Neural cell (in vitro differentiated cells): ENCODE results near the gene ERG28. TPM values are rescaled to one million over a fixed set of nuclear protein-coding genes. Genes with fewer than 3 reads are reported as not detected.

Source experiments
- H2AFZ ChIP-seq: fragments of 200-600, 300-800 bp; sonication (generic), shearing (Covaris generic); 2 replicates; pipeline ENCODE4 v1.6.0; 2014; ENCODE audit warnings: low read depth, mild to moderate bottlenecking, antibody characterized with exemption, low read length, moderate library complexity
- H3F3A ChIP-seq: fragments of 200-600 bp; shearing (Covaris generic); 2 replicates; pipeline ENCODE4 v1.6.1; 2016; ENCODE audit warnings: mild to moderate bottlenecking, moderate library complexity, mixed read lengths, antibody characterized with exemption, low read length; ENCODE audit not compliant: insufficient read depth, poor library complexity, severe bottlenecking
- H3K27ac ChIP-seq: fragments of 200-600, 300-800 bp; sonication (generic), shearing (Covaris generic); 2 replicates; pipeline ENCODE4 v1.5.1; 2014; ENCODE audit warnings: mild to moderate bottlenecking, low read length, moderate library complexity
- H3K27me3 ChIP-seq: fragments of 300-800, 200-600 bp; sonication (generic), shearing (Covaris generic); 2 replicates; pipeline ENCODE4 v1.6.0; 2014; ENCODE audit warnings: mild to moderate bottlenecking, low read depth, low read length, moderate library complexity; ENCODE audit not compliant: insufficient read depth
- H3K36me3 ChIP-seq: fragments of 300-800, 200-600 bp; sonication (generic), shearing (Covaris generic); 2 replicates; pipeline ENCODE4 v1.5.1; 2014; ENCODE audit warnings: mild to moderate bottlenecking, antibody characterized with exemption, low read length, moderate library complexity; ENCODE audit not compliant: insufficient read depth
- H3K4me2 ChIP-seq: fragments of 300-800, 200-600 bp; sonication (generic), shearing (Covaris generic); 2 replicates; pipeline ENCODE4 v1.6.0; 2014; ENCODE audit warnings: mild to moderate bottlenecking, low read length
- H3K4me3 ChIP-seq: fragments of 300-800, 200-600 bp; sonication (generic), shearing (Covaris generic); 2 replicates; pipeline ENCODE4 v1.5.1; 2014; ENCODE audit warnings: mild to moderate bottlenecking, low read length, moderate library complexity
- H3K79me2 ChIP-seq: fragments of 200-600 bp; shearing (Covaris generic); replicated peaks from 2 replicates; pipeline ENCODE4 v1.6.0; 2014; ENCODE audit warnings: mild to moderate bottlenecking, low read length, moderate library complexity; ENCODE audit not compliant: insufficient read depth
- H3K9ac ChIP-seq: fragments of 300-800, 200-600 bp; sonication (generic), shearing (Covaris generic); 2 replicates; pipeline ENCODE4 v1.6.1; 2016; ENCODE audit warnings: mild to moderate bottlenecking, low read length, mixed read lengths
- H3K9me2 ChIP-seq: fragments of 200-600 bp; shearing (Covaris generic); 2 replicates; pipeline ENCODE4 v1.6.1; 2016; ENCODE audit warnings: mild to moderate bottlenecking, low read length, mixed read lengths; ENCODE audit not compliant: insufficient read depth
- H3K9me3 ChIP-seq: fragments of 200-600, 300-800 bp; sonication (generic), shearing (Covaris generic); 2 replicates; pipeline ENCODE4 v1.6.1; 2016; ENCODE audit warnings: mild to moderate bottlenecking, mixed run types, low read length, moderate library complexity, mixed read lengths
- H4K20me1 ChIP-seq: fragments of 200-600 bp; shearing (Covaris generic); 2 replicates; pipeline ENCODE4 v1.6.1; 2016; ENCODE audit warnings: mild to moderate bottlenecking, mixed run types; ENCODE audit not compliant: insufficient read depth
- EP300 ChIP-seq: fragments of 450-650 bp; conservative IDR thresholded peaks from 2 replicates; pipeline ENCODE4 v1.6.1; 2014; ENCODE audit warnings: antibody characterized with exemption, mild to moderate bottlenecking, moderate library complexity; ENCODE audit not compliant: poor library complexity, severe bottlenecking
- EZH2 ChIP-seq: fragments of 200-600, 300-800 bp; shearing (Covaris generic), sonication (generic); IDR thresholded peaks from 2 replicates; pipeline ENCODE4 v1.6.1; 2014; ENCODE audit warnings: antibody characterized with exemption, low read length, borderline replicate concordance, mild to moderate bottlenecking; ENCODE audit not compliant: insufficient read depth, poor library complexity, severe bottlenecking
- MXI1 ChIP-seq: fragments of 450-650 bp; conservative IDR thresholded peaks from 2 replicates; pipeline ENCODE4 v1.6.1; 2014; ENCODE audit warnings: antibody characterized with exemption, mild to moderate bottlenecking; ENCODE audit not compliant: poor library complexity, severe bottlenecking
- POLR2AphosphoS5 ChIP-seq: IDR thresholded peaks from 2 replicates; pipeline ENCODE4 v1.6.1; 2012
- RAD21 ChIP-seq: fragments of 450-650 bp; conservative IDR thresholded peaks from 2 replicates; pipeline ENCODE4 v1.6.1; 2014; ENCODE audit warnings: antibody characterized with exemption, mild to moderate bottlenecking, moderate library complexity
- SMC3 ChIP-seq: fragments of 450-650 bp; conservative IDR thresholded peaks from 2 replicates; pipeline ENCODE4 v1.6.1; 2014; ENCODE audit warnings: antibody characterized with exemption, mild to moderate bottlenecking, moderate library complexity; ENCODE audit not compliant: poor library complexity
- TAF1 ChIP-seq: IDR thresholded peaks from 2 replicates; pipeline ENCODE4 v1.6.1; 2012; ENCODE audit warnings: low read depth
- polyA plus RNA-seq: library from polyadenylated mRNA; depleted of rRNA; stranded (reverse); fragments of >200 nt; gene quantifications from 2 replicates; pipeline ENCODE4 v1.2.3, GENCODE V29; 2014
- TF ChIP-seq, protein P1 (sequence below): IDR thresholded peaks from 2 replicates; pipeline ENCODE4 v1.6.1; 2012; ENCODE audit warnings: borderline replicate concordance
- TF ChIP-seq, protein P2 (sequence below): fragments of 450-650 bp; IDR thresholded peaks from 2 replicates; pipeline ENCODE4 v1.5.1; 2014; ENCODE audit warnings: antibody characterized with exemption, mild to moderate bottlenecking, moderate library complexity; ENCODE audit not compliant: poor library complexity, severe bottlenecking

The ERG28 gene
- polyA plus RNA-seq, 1 donor from 2014 or later: 23.4 TPM

DNA sequence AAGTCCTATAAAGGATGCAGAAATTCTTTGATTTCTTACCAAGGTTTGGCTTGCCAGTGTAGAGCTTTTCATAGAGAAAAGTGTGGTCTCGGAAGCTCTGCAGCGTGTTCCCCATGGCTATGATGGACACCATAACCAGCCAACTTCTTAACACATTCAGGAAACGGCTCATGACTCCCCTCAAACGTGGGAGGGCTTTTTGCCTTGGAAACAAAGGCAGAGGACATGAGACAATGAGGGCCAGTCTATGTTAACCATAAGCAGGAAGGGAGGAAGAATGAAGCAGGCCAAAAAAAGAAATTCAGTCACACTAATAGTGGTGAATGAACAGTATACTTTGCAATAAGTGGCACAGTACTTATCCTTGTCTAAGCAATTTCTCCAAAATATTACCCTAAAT, 3.3 kb downstream of the ERG28 start:
- no peaks in the 10 kb centered on the region for H3F3A ChIP-seq
- H3K9ac ChIP-seq: no peak overlapping the region
- H3K79me2 ChIP-seq: peaks cover 27% of the 10 kb centered on the region
- H3K36me3 ChIP-seq: no peaks in the 10 kb centered on the region
- H2AFZ ChIP-seq: no peak overlapping the region
- TF ChIP-seq MXI1 (no peak), EP300 (no peak), SMC3 (no peak), TAF1 (no peak), RAD21 (no peak), EZH2 (no peak), POLR2AphosphoS5 (no peak)
- TF ChIP-seq, protein P1, sequence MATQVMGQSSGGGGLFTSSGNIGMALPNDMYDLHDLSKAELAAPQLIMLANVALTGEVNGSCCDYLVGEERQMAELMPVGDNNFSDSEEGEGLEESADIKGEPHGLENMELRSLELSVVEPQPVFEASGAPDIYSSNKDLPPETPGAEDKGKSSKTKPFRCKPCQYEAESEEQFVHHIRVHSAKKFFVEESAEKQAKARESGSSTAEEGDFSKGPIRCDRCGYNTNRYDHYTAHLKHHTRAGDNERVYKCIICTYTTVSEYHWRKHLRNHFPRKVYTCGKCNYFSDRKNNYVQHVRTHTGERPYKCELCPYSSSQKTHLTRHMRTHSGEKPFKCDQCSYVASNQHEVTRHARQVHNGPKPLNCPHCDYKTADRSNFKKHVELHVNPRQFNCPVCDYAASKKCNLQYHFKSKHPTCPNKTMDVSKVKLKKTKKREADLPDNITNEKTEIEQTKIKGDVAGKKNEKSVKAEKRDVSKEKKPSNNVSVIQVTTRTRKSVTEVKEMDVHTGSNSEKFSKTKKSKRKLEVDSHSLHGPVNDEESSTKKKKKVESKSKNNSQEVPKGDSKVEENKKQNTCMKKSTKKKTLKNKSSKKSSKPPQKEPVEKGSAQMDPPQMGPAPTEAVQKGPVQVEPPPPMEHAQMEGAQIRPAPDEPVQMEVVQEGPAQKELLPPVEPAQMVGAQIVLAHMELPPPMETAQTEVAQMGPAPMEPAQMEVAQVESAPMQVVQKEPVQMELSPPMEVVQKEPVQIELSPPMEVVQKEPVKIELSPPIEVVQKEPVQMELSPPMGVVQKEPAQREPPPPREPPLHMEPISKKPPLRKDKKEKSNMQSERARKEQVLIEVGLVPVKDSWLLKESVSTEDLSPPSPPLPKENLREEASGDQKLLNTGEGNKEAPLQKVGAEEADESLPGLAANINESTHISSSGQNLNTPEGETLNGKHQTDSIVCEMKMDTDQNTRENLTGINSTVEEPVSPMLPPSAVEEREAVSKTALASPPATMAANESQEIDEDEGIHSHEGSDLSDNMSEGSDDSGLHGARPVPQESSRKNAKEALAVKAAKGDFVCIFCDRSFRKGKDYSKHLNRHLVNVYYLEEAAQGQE: no peak
- TF ChIP-seq, protein P2, sequence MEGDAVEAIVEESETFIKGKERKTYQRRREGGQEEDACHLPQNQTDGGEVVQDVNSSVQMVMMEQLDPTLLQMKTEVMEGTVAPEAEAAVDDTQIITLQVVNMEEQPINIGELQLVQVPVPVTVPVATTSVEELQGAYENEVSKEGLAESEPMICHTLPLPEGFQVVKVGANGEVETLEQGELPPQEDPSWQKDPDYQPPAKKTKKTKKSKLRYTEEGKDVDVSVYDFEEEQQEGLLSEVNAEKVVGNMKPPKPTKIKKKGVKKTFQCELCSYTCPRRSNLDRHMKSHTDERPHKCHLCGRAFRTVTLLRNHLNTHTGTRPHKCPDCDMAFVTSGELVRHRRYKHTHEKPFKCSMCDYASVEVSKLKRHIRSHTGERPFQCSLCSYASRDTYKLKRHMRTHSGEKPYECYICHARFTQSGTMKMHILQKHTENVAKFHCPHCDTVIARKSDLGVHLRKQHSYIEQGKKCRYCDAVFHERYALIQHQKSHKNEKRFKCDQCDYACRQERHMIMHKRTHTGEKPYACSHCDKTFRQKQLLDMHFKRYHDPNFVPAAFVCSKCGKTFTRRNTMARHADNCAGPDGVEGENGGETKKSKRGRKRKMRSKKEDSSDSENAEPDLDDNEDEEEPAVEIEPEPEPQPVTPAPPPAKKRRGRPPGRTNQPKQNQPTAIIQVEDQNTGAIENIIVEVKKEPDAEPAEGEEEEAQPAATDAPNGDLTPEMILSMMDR: no peak
- no peaks in the 10 kb centered on the region for H4K20me1 ChIP-seq
- H3K9me3 ChIP-seq: no peaks in the 10 kb centered on the region
- H3K9me2 ChIP-seq: no peaks in the 10 kb centered on the region
- H3K27me3 ChIP-seq: no peaks in the 10 kb centered on the region
- no peak overlapping the region for H3K27ac ChIP-seq
- H3K4me2 ChIP-seq: no peak overlapping the region
- H3K4me3 ChIP-seq: no peak overlapping the region

- Histone ChIP-seq H3K9me3 (no peaks in the 10 kb centered on the region), H2AFZ (no peak overlapping the region), H3K79me2 (peaks cover 20% of the 10 kb centered on the region), H3K27me3 (no peaks in the 10 kb centered on the region), H3K36me3 (no peaks in the 10 kb centered on the region), H3K9me2 (no peaks in the 10 kb centered on the region), H4K20me1 (no peaks in the 10 kb centered on the region), H3K4me2 (no peak overlapping the region), H3K4me3 (no peak overlapping the region), H3K9ac (no peak overlapping the region), H3K27ac (no peak overlapping the region), H3F3A (no peaks in the 10 kb centered on the region)
- TF ChIP-seq, protein P2: no peak
- TF ChIP-seq EZH2: no peak
- TF ChIP-seq POLR2AphosphoS5: no peak
- TF ChIP-seq, protein P1: no peak
- TF ChIP-seq RAD21: no peak
- no peak for TF ChIP-seq SMC3
- no peak for TF ChIP-seq MXI1
- no peak for TF ChIP-seq TAF1
- TF ChIP-seq EP300: no peak
These were observed 5.4 kb downstream of the ERG28 start for GRCh38 chr14:75655235-75655634.
